ENCODE results near the gene HTR7.

GRCh38 chr10:90788199-90788491 lies 69.7 kb downstream of the HTR7 start:
- no peak for TF ChIP-seq TAF1 (IDR thresholded peaks at IDR 0.05; ENCODE audit: low read depth, low read length)
- no peak for TF ChIP-seq GABPA (IDR thresholded peaks at IDR 0.05; ENCODE audit: borderline replicate concordance, insufficient read depth, low read length)
- TF ChIP-seq CTCF (IDR thresholded peaks at IDR 0.05; ENCODE audit: control extremely low read depth in 1 of 3, insufficient read depth in 1 of 3, low read depth in 1 of 3, low read length in 3 of 3), result no peak
- no peak for TF ChIP-seq EZH2 (IDR thresholded peaks at IDR 0.05; ENCODE audit: low read depth, low read length, severe bottlenecking)
- TF ChIP-seq RNF2 (IDR thresholded peaks at IDR 0.05; ENCODE audit: borderline replicate concordance, low read depth, low read length, missing control alignments, poor library complexity, severe bottlenecking), result no peak
- no peak for TF ChIP-seq ZNF274 (IDR thresholded peaks at IDR 0.05; ENCODE audit: borderline replicate concordance, extremely low read depth, low read length)
- no peak for TF ChIP-seq FOSL1 (IDR thresholded peaks at IDR 0.05; ENCODE audit: insufficient read depth, low read depth, low read length)
- no peak for TF ChIP-seq EP300 (IDR thresholded peaks at IDR 0.05; ENCODE audit: borderline replicate concordance in 1 of 2, low read depth in 2 of 2, low read length in 2 of 2)
- no peak for TF ChIP-seq POLR2A (IDR thresholded peaks at IDR 0.05; ENCODE audit: control extremely low read depth in 1 of 2, low read depth in 2 of 2, low read length in 2 of 2)
- TF ChIP-seq CEBPB (IDR thresholded peaks at IDR 0.05; ENCODE audit: low read depth, low read length), result no peak
- TF ChIP-seq EGR1 (IDR thresholded peaks at IDR 0.05; ENCODE audit: borderline replicate concordance, low read depth, low read length), result no peak
- no peak for TF ChIP-seq JUND (IDR thresholded peaks at IDR 0.05; ENCODE audit: low read length)
- no peak for TF ChIP-seq RXRA (IDR thresholded peaks at IDR 0.05; ENCODE audit: insufficient read depth, low read depth, low read length)
